ENCODE data around the gene MMP17.

Gene MMP17

DNA sequence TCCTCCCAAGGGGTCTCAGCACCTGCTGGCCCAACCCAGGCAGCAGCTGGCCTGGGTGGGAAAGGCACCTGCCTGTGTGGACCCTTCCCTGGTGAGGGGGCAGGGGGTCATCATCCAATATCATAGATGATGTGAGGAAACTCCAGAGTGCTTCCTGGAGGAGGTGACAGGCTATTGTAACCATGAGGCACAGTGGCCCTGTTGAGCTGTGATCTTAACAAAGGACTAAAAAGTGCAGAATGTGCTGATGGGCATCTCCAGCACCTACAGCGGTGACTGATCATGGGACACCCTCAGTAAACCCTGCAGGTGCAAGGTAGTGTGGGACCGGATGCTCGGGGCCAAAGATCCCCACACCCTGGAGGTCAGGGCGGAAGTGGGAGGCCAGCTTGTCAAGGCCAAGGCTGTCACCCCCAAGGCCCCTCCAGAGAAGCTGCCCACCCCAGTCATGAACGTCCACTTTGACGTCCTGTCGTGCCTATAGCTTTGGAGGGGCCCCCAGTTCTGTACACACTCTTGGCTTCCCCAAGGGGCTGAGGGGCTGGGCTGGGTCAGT, 7.5 kb downstream of the MMP17 start:
- peaks cover 0 to 8% of the 10 kb centered on the region in 2 donors for H3K4me1 ChIP-seq (ENCODE audit: control insufficient read depth in 1 of 2, insufficient read depth in 2 of 2, low read length in 2 of 2)
- H3K36me3 ChIP-seq (ENCODE audit: control insufficient read depth in 1 of 2, insufficient read depth in 2 of 2, low read length in 2 of 2): no peaks in the 10 kb centered on the region
- H3K4me3 ChIP-seq (ENCODE audit: low read depth in 1 of 2, low read length in 2 of 2): no peak overlapping the region
- no peak overlapping the region for H3K27ac ChIP-seq (ENCODE audit: low read depth, low read length)
- H3K27me3 ChIP-seq (ENCODE audit: control insufficient read depth in 1 of 2, insufficient read depth in 2 of 2, low read length in 2 of 2): peaks cover 11 to 18% of the 10 kb centered on the region in 2 donors
- no peak overlapping the region for H3K9ac ChIP-seq (ENCODE audit: low read depth in 1 of 2, low read length in 2 of 2)
- H3K9me3 ChIP-seq (ENCODE audit: control insufficient read depth in 1 of 2, low read length in 2 of 2): no peaks in the 10 kb centered on the region

DNA sequence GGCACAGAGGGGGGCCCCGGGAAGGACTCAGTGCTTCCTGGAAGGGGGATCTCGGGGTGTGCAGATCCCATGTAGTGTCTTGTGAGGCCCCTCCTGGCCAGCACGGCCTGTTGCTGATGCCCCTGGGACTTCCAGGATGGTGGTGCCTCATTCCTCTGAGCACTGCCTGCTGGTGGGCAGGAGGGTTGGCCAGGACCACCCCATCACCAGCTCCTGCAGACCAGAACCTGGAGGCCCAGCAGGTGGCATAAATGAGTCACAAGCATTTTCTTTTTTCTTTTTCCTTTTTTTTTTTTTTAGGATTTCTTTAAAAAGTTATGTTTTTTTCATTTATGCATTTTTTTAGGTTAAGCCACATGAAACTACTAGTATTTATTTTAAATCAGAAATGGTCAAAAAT, 8.0 kb downstream of the MMP17 start:
- Histone ChIP-seq H3K9me3 (ENCODE audit: control insufficient read depth in 1 of 2, low read length in 2 of 2) (no peaks in the 10 kb centered on the region), H3K4me1 (ENCODE audit: control insufficient read depth in 1 of 2, insufficient read depth in 2 of 2, low read length in 2 of 2) (peaks cover 0 to 3% of the 10 kb centered on the region in 2 donors), H3K4me3 (ENCODE audit: low read depth in 1 of 2, low read length in 2 of 2) (no peak overlapping the region), H3K27ac (ENCODE audit: low read depth, low read length) (no peak overlapping the region), H3K36me3 (ENCODE audit: control insufficient read depth in 1 of 2, insufficient read depth in 2 of 2, low read length in 2 of 2) (no peaks in the 10 kb centered on the region), H3K27me3 (ENCODE audit: control insufficient read depth in 1 of 2, insufficient read depth in 2 of 2, low read length in 2 of 2) (peaks cover 11 to 15% of the 10 kb centered on the region in 2 donors), H3K9ac (ENCODE audit: low read depth in 1 of 2, low read length in 2 of 2) (no peak overlapping the region)

- H3K36me3 ChIP-seq (ENCODE audit: control insufficient read depth in 1 of 2, insufficient read depth in 2 of 2, low read length in 2 of 2): no peaks in the 10 kb centered on the region
- H3K4me3 ChIP-seq (ENCODE audit: low read depth in 1 of 2, low read length in 2 of 2): no peak overlapping the region
- H3K27me3 ChIP-seq (ENCODE audit: control insufficient read depth in 1 of 2, insufficient read depth in 2 of 2, low read length in 2 of 2): peaks cover 11 to 15% of the 10 kb centered on the region in 2 donors
- H3K4me1 ChIP-seq (ENCODE audit: control insufficient read depth in 1 of 2, insufficient read depth in 2 of 2, low read length in 2 of 2): no peaks in the 10 kb centered on the region
- no peak overlapping the region for H3K9ac ChIP-seq (ENCODE audit: low read depth in 1 of 2, low read length in 2 of 2)
- H3K27ac ChIP-seq (ENCODE audit: low read depth, low read length): no peak overlapping the region
- no peaks in the 10 kb centered on the region for H3K9me3 ChIP-seq (ENCODE audit: control insufficient read depth in 1 of 2, low read length in 2 of 2)
Measured at GRCh38 chr12:131836714-131837397, 8.7 kb downstream of the MMP17 start.

- Histone ChIP-seq H3K36me3 (ENCODE audit: control insufficient read depth in 1 of 2, insufficient read depth in 2 of 2, low read length in 2 of 2) (no peaks in the 10 kb centered on the region), H3K4me3 (ENCODE audit: low read depth in 1 of 2, low read length in 2 of 2) (no peak overlapping the region), H3K9me3 (ENCODE audit: control insufficient read depth in 1 of 2, low read length in 2 of 2) (no peaks in the 10 kb centered on the region), H3K27me3 (ENCODE audit: control insufficient read depth in 1 of 2, insufficient read depth in 2 of 2, low read length in 2 of 2) (no peaks in the 10 kb centered on the region), H3K27ac (ENCODE audit: low read depth, low read length) (no peak overlapping the region), H3K9ac (ENCODE audit: low read depth in 1 of 2, low read length in 2 of 2) (no peak overlapping the region), H3K4me1 (ENCODE audit: control insufficient read depth in 1 of 2, insufficient read depth in 2 of 2, low read length in 2 of 2) (no peaks in the 10 kb centered on the region)
Measured at GRCh38 chr12:131840643-131841416, 12.6 kb downstream of the MMP17 start.

DNA sequence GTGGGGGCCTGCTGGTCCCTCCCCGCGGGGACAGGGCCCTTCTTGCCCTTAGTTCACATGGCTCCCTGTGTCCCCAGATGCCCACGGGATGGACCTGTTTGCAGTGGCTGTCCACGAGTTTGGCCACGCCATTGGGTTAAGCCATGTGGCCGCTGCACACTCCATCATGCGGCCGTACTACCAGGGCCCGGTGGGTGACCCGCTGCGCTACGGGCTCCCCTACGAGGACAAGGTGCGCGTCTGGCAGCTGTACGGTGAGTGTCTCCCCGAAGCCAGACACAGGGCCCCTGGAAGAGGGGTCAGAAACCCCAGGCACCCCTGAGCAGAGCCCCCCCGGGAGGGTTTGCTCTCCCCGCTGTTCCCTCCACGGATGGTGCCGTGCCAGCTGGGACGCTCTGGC, 13.4 kb downstream of the MMP17 start:
- Histone ChIP-seq H3K4me3 (ENCODE audit: low read depth in 1 of 2, low read length in 2 of 2) (no peak overlapping the region), H3K27me3 (ENCODE audit: control insufficient read depth in 1 of 2, insufficient read depth in 2 of 2, low read length in 2 of 2) (no peaks in the 10 kb centered on the region), H3K4me1 (ENCODE audit: control insufficient read depth in 1 of 2, insufficient read depth in 2 of 2, low read length in 2 of 2) (no peaks in the 10 kb centered on the region), H3K36me3 (ENCODE audit: control insufficient read depth in 1 of 2, insufficient read depth in 2 of 2, low read length in 2 of 2) (no peaks in the 10 kb centered on the region), H3K9ac (ENCODE audit: low read depth in 1 of 2, low read length in 2 of 2) (no peak overlapping the region), H3K9me3 (ENCODE audit: control insufficient read depth in 1 of 2, low read length in 2 of 2) (no peaks in the 10 kb centered on the region), H3K27ac (ENCODE audit: low read depth, low read length) (no peak overlapping the region)

GRCh38 chr12:131842169-131842568, 14.0 kb downstream of the MMP17 start:
- no peaks in the 10 kb centered on the region for H3K36me3 ChIP-seq (ENCODE audit: control insufficient read depth in 1 of 2, insufficient read depth in 2 of 2, low read length in 2 of 2)

DNA sequence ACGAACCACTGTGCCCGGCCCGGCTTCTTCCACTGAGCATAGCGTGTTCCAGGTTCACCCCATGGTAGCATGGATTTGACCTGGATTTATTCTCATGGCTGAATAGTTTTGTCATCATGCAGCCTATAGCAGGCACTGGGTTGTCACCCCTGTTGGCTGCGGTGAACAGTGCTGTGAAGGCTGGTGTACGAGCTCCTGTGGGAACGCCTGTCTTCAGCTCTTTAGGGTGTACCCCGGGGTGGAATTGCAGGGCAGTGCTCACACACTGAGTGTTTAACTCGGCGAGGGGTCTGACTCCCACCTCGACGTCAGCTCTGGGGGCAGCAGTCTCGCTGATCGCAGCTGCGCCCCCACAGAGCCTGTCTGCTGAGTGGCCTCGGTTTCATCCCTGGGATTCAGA, 15.3 kb downstream of the MMP17 start:
- Histone ChIP-seq H3K4me3 (ENCODE audit: low read depth in 1 of 2, low read length in 2 of 2) (no peak overlapping the region), H3K36me3 (ENCODE audit: control insufficient read depth in 1 of 2, insufficient read depth in 2 of 2, low read length in 2 of 2) (no peaks in the 10 kb centered on the region), H3K27me3 (ENCODE audit: control insufficient read depth in 1 of 2, insufficient read depth in 2 of 2, low read length in 2 of 2) (no peaks in the 10 kb centered on the region), H3K9ac (ENCODE audit: low read depth in 1 of 2, low read length in 2 of 2) (no peak overlapping the region), H3K9me3 (ENCODE audit: control insufficient read depth in 1 of 2, low read length in 2 of 2) (no peaks in the 10 kb centered on the region), H3K27ac (ENCODE audit: low read depth, low read length) (no peak overlapping the region), H3K4me1 (ENCODE audit: control insufficient read depth in 1 of 2, insufficient read depth in 2 of 2, low read length in 2 of 2) (no peaks in the 10 kb centered on the region)

More at GRCh38 chr12:131842169-131842568, 14.0 kb downstream of the MMP17 start:
- H3K9me3 ChIP-seq (ENCODE audit: control insufficient read depth in 1 of 2, low read length in 2 of 2): no peaks in the 10 kb centered on the region
- H3K4me1 ChIP-seq (ENCODE audit: control insufficient read depth in 1 of 2, insufficient read depth in 2 of 2, low read length in 2 of 2): no peaks in the 10 kb centered on the region
- no peak overlapping the region for H3K27ac ChIP-seq (ENCODE audit: low read depth, low read length)
- no peak overlapping the region for H3K9ac ChIP-seq (ENCODE audit: low read depth in 1 of 2, low read length in 2 of 2)
- H3K27me3 ChIP-seq (ENCODE audit: control insufficient read depth in 1 of 2, insufficient read depth in 2 of 2, low read length in 2 of 2): no peaks in the 10 kb centered on the region
- no peak overlapping the region for H3K4me3 ChIP-seq (ENCODE audit: low read depth in 1 of 2, low read length in 2 of 2)

DNA sequence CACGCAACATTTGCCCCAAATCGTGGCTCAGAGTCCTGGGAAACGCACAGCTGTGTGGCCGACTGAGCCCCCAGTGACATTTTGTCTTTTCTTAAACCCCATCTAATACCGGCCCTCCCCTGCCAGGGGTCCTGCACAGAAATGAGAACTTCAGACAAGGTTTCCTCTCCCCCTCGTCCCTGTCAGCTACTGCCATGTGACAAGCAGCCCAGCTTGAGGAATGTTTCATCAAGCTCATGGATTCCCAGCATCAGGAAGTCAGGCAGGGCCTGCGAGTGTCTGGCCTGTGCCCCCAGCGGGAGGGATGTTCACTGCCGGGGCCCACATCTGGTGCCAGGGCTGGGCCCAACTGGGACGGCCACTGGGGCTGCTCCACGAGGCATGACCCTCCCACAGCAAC, 15.9 kb downstream of the MMP17 start:
- Histone ChIP-seq H3K4me1 (ENCODE audit: control insufficient read depth in 1 of 2, insufficient read depth in 2 of 2, low read length in 2 of 2) (no peaks in the 10 kb centered on the region), H3K9ac (ENCODE audit: low read depth in 1 of 2, low read length in 2 of 2) (no peak overlapping the region), H3K27me3 (ENCODE audit: control insufficient read depth in 1 of 2, insufficient read depth in 2 of 2, low read length in 2 of 2) (no peaks in the 10 kb centered on the region), H3K36me3 (ENCODE audit: control insufficient read depth in 1 of 2, insufficient read depth in 2 of 2, low read length in 2 of 2) (no peaks in the 10 kb centered on the region), H3K9me3 (ENCODE audit: control insufficient read depth in 1 of 2, low read length in 2 of 2) (no peaks in the 10 kb centered on the region), H3K4me3 (ENCODE audit: low read depth in 1 of 2, low read length in 2 of 2) (no peak overlapping the region), H3K27ac (ENCODE audit: low read depth, low read length) (no peak overlapping the region)

DNA sequence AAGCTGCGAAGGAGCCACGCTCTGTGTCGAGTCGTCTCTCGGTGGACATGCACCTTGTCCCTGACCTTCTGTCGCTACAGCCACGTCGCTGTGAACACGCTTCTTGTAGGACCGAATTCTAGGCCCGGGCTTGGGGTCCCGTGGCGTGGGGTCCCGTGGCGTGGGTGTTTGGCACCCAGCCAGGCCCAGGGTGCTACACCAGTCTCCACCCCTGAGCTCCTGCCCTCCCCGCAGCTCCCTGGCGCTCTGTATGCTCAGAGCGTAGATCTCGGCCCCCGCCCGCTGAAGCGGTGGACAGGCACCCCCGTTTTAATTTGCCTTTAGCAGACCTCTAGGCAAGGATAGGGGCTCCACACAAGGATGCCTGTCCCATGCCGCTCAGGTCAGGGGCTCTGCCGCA, 16.5 kb downstream of the MMP17 start:
- H3K4me1 ChIP-seq (ENCODE audit: control insufficient read depth in 1 of 2, insufficient read depth in 2 of 2, low read length in 2 of 2): no peaks in the 10 kb centered on the region
- H3K27ac ChIP-seq (ENCODE audit: low read depth, low read length): no peak overlapping the region
- H3K9me3 ChIP-seq (ENCODE audit: control insufficient read depth in 1 of 2, low read length in 2 of 2): no peaks in the 10 kb centered on the region
- H3K4me3 ChIP-seq (ENCODE audit: low read depth in 1 of 2, low read length in 2 of 2): no peak overlapping the region
- H3K9ac ChIP-seq (ENCODE audit: low read depth in 1 of 2, low read length in 2 of 2): no peak overlapping the region
- no peaks in the 10 kb centered on the region for H3K36me3 ChIP-seq (ENCODE audit: control insufficient read depth in 1 of 2, insufficient read depth in 2 of 2, low read length in 2 of 2)
- H3K27me3 ChIP-seq (ENCODE audit: control insufficient read depth in 1 of 2, insufficient read depth in 2 of 2, low read length in 2 of 2): no peaks in the 10 kb centered on the region

DNA sequence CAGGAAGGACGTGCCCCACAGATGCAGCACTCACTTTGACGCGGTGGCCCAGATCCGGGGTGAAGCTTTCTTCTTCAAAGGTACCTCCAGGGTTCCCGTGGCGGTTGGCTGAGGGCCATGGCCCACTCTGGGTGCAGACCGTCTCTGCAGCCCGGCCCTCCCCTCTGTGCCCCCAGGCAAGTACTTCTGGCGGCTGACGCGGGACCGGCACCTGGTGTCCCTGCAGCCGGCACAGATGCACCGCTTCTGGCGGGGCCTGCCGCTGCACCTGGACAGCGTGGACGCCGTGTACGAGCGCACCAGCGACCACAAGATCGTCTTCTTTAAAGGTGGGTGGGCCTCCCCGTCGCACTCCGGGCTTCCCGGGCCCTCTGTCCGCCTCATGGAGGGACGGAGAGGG, 16.9 kb downstream of the MMP17 start:
- no peaks in the 10 kb centered on the region for H3K36me3 ChIP-seq (ENCODE audit: control insufficient read depth in 1 of 2, insufficient read depth in 2 of 2, low read length in 2 of 2)
- H3K27me3 ChIP-seq (ENCODE audit: control insufficient read depth in 1 of 2, insufficient read depth in 2 of 2, low read length in 2 of 2): no peaks in the 10 kb centered on the region
- no peak overlapping the region for H3K4me3 ChIP-seq (ENCODE audit: low read depth in 1 of 2, low read length in 2 of 2)
- H3K9me3 ChIP-seq (ENCODE audit: control insufficient read depth in 1 of 2, low read length in 2 of 2): no peaks in the 10 kb centered on the region
- no peaks in the 10 kb centered on the region for H3K4me1 ChIP-seq (ENCODE audit: control insufficient read depth in 1 of 2, insufficient read depth in 2 of 2, low read length in 2 of 2)
- H3K9ac ChIP-seq (ENCODE audit: low read depth in 1 of 2, low read length in 2 of 2): no peak overlapping the region
- H3K27ac ChIP-seq (ENCODE audit: low read depth, low read length): no peak overlapping the region

All from duodenal mucosa (tissue), 2 donors.